Chondrocyte (in vitro differentiated cells): ENCODE data around the gene TRABD2A. TPM values are rescaled to one million over a fixed set of nuclear protein-coding genes. Genes with fewer than 3 reads are reported as not detected.

Experiments used
- DNase-seq: peaks from one replicate; pipeline ENCODE4 v3.0.0; 2021; ENCODE audit warnings: mixed read lengths, low spot score
- H3K27ac Mint-ChIP-seq: one replicate; pipeline ENCODE4 v1.8.0; 2021; ENCODE audit warnings: mild to moderate bottlenecking, moderate library complexity, mixed read lengths; ENCODE audit not compliant: unreplicated experiment
- H3K27me3 Mint-ChIP-seq: 2 replicates; pipeline ENCODE4 v1.8.0; 2021; ENCODE audit warnings: low read depth, mixed read lengths
- H3K36me3 Mint-ChIP-seq: 2 replicates; pipeline ENCODE4 v1.8.0; 2021; ENCODE audit warnings: low read depth, mixed read lengths
- H3K4me1 Mint-ChIP-seq: 2 replicates; pipeline ENCODE4 v1.8.0; 2021; ENCODE audit warnings: low read depth, mild to moderate bottlenecking, mixed read lengths
- H3K4me3 Mint-ChIP-seq: one replicate; pipeline ENCODE4 v1.8.0; 2021; ENCODE audit warnings: mild to moderate bottlenecking, moderate library complexity, mixed read lengths; ENCODE audit not compliant: unreplicated experiment
- H3K9me3 Mint-ChIP-seq: 2 replicates; pipeline ENCODE4 v1.8.0; 2021; ENCODE audit warnings: low read depth, mixed read lengths
- total RNA-seq: library from RNA; stranded (reverse); gene quantifications from 3 replicates; pipeline ENCODE4 v1.2.1, GENCODE V29; 2021
- TF ChIP-seq, protein P1 (sequence below): fragments of 200-600 bp; sonication (generic); IDR thresholded peaks from 2 replicates; pipeline ENCODE4 v1.5.0; 2021; ENCODE audit warnings: antibody characterized with exemption, mild to moderate bottlenecking, moderate library complexity

TRABD2A gene
- total RNA-seq, 1 donor from 2014 or later = 0.37 TPM

DNA sequence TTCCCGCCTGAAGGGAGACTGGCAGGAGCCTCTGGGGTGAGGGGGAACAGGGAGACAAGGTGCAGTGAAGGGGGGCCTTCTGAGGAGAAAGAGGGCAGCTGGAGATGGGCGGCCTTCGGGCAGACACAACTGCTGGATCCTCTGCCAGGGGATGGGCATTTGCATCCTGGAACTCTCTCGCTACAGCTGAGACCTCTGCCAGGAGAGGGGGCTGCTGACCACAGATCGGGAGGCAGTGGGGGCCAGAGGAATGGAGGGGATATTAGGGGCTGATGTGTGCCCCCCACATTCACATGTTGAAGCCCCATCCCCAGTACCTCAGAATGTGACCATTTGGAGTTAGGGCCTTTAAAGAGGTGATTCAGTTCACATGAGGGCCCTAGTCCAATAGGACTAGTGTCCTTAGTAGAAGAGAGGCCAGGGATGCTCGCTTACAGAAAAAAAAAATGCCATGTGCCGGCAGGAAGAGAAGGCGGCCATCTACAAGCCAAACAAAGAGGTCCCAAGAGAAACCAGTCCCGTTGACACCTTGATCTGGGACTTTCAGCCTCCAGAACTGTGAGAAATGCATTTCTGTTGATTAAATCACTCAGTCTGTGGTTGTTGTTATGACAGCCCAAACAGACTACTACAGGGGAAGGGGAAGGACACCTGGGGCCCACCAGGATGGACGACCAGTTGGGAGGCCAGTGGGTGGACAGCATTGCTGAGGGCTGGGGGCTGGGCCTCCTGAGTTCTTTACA is 50.0 kb downstream of the TRABD2A start:
- no peaks in the 10 kb centered on the region for H3K36me3 Mint-ChIP-seq
- no peaks in the 10 kb centered on the region for H3K4me1 Mint-ChIP-seq
- H3K27ac Mint-ChIP-seq = no peak overlapping the region
- H3K27me3 Mint-ChIP-seq = peaks cover 24% of the 10 kb centered on the region
- TF ChIP-seq, protein P1, sequence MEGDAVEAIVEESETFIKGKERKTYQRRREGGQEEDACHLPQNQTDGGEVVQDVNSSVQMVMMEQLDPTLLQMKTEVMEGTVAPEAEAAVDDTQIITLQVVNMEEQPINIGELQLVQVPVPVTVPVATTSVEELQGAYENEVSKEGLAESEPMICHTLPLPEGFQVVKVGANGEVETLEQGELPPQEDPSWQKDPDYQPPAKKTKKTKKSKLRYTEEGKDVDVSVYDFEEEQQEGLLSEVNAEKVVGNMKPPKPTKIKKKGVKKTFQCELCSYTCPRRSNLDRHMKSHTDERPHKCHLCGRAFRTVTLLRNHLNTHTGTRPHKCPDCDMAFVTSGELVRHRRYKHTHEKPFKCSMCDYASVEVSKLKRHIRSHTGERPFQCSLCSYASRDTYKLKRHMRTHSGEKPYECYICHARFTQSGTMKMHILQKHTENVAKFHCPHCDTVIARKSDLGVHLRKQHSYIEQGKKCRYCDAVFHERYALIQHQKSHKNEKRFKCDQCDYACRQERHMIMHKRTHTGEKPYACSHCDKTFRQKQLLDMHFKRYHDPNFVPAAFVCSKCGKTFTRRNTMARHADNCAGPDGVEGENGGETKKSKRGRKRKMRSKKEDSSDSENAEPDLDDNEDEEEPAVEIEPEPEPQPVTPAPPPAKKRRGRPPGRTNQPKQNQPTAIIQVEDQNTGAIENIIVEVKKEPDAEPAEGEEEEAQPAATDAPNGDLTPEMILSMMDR = no peak
- peaks cover 3% of the 10 kb centered on the region for H3K9me3 Mint-ChIP-seq
- H3K4me3 Mint-ChIP-seq = no peak overlapping the region
- DNase-seq = no peak

DNA sequence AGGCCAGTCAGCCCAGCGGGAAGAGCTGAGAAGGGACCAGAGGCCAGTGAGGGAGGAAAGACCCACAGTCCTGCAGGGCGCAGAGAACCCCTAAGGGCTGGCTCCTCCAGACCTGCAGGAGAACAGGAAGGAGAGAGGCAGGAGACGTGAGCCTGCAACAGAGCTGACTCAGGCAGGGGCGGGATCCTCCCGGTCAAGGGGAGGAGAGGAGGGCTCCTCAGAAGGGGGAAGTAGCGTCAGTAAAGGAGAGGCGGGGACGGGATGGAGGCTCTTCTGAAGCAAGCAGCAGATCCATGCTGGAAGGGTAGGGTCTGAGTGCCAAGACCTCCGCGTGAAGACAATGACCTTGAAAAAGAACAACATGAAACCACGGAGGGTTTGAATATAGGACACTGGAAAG is 50.8 kb downstream of the TRABD2A start:
- no peak for DNase-seq
- Mint-ChIP-seq H3K27ac (no peak overlapping the region), H3K4me3 (no peak overlapping the region), H3K9me3 (no peaks in the 10 kb centered on the region), H3K27me3 (peaks cover 26% of the 10 kb centered on the region), H3K4me1 (no peaks in the 10 kb centered on the region), H3K36me3 (no peaks in the 10 kb centered on the region)
- TF ChIP-seq, protein P1 = no peak

DNA sequence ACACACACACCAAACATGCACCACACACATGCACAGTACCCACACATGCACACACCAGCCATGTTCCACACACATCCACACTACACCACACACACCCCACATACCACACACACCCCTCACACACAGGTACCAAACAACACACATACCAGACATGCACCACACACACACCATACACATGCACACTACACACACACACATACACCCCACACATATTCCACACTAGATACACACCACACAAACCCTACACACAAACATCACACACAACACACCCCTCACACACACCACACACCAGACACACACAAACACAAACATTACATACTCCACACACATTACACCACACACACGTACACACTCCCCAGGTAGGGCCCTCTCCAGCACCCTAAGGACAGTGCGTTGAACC is 51.2 kb downstream of the TRABD2A start:
- Mint-ChIP-seq H3K36me3 (no peaks in the 10 kb centered on the region), H3K9me3 (no peaks in the 10 kb centered on the region), H3K27me3 (peaks cover 29% of the 10 kb centered on the region), H3K27ac (no peak overlapping the region), H3K4me1 (no peaks in the 10 kb centered on the region), H3K4me3 (no peak overlapping the region)
- no peak for DNase-seq
- TF ChIP-seq, protein P1 = no peak

DNA sequence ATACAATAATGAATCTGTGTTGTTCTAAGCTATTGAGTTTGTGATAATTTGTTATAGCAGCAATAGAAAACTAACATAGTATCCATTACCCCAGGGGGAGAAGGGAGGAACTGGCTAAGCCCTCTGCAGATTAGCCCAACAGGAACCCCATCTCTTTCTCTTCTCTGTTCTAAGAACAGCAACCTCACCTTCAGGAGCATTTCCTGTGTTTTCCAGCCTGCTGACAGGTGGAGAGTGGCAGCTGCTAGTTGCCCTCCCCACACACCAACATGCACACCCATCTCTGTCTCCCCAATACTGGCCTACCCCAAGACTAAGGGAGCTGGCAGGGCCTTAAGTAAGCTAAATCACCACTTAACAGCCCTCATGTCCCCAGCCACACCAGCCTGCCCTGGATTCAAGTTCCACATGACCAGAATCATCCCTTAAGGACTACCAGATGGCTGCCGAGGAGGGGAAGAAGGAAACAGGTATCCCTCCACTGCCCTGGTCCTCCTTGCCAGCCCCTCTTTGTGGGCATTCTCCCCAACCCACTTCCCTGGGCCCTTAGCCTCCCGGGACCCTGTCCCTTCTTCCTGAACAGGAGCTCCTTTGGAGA is 52.8 kb downstream of the TRABD2A start:
- Mint-ChIP-seq H3K27ac (no peak overlapping the region), H3K36me3 (no peaks in the 10 kb centered on the region), H3K9me3 (no peaks in the 10 kb centered on the region), H3K27me3 (peaks cover 27% of the 10 kb centered on the region), H3K4me1 (no peaks in the 10 kb centered on the region), H3K4me3 (no peak overlapping the region)
- TF ChIP-seq, protein P1 = no peak
- no peak for DNase-seq

DNA sequence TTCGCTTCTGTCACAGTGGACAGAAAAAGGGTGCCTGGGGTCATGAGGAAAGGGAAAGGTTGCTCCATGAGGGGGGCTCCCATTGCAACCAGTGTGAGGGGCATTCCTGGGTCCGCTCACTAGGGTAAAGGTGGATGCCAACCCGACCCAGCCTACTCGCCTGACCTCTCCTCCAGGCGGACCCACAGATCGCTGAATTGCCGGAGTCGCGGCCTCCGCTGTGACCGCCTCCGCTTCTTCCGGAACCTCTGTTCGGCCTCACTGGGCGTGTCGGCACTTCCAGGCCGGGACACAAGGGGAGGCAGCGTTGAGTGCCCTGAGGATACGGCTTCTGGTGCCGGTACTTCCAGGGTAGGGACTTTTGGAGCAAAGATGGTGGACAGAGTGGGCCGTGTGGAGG is 57.1 kb downstream of the TRABD2A start:
- DNase-seq = no peak

More for the DNA sequence above, 57.1 kb downstream of the TRABD2A start:
- no peak overlapping the region for H3K27ac Mint-ChIP-seq
- no peaks in the 10 kb centered on the region for H3K9me3 Mint-ChIP-seq
- H3K27me3 Mint-ChIP-seq = peaks cover 26% of the 10 kb centered on the region
- H3K4me1 Mint-ChIP-seq = no peaks in the 10 kb centered on the region
- TF ChIP-seq, protein P1 = no peak
- no peaks in the 10 kb centered on the region for H3K36me3 Mint-ChIP-seq
- H3K4me3 Mint-ChIP-seq = no peak overlapping the region
